NAMALWA (cell line): Measurements from ENCODE around the gene ALG8.
"Not testable (repeated sequence)": the region's sequence is repeated elsewhere in the genome, so short reads cannot be mapped to it uniquely, and the experiment has no call there.

Source experiments
- DNase-seq: peaks from one replicate; pipeline ENCODE4 v3.0.0-alpha.2; 2015; ENCODE audit warnings: low spot score

ALG8 gene

DNA sequence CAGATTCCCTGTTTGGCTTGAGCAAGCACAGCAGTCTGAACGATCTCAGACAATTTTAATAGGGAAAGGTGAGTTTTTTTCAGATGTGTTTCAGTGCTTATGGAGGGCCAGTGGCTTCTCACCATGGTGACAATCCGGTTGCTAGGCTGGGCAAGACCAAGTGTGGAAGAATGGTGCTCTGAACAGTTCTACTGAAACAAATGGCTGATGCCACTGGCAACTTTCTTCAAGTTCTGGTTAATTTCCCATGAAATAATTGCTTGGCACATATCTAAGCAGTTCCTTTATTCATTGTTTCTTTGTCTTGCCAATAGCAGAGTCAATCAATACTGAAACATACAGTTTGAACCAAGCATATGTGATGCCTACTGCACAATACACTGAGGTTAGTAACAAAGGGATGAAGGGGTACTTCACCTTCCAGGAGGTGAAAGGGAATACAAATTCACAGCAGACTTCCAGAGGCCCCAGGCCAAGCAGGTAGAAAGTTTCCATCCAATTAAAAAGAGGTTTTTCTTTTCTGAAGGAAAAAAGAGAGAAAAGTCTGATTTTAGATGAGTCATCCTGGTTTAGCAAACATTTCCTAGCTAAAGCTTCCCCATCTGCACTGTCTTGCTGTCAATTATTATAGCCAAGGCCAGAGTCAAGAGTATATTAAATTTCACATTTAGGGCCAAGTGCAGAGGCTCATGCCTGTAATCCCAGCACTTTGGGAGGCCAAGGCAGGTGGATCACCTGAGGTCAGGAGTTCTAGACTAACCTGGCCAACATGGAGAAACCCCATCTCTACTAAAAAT is 38.6 kb downstream of the ALG8 start:
- no peak for DNase-seq

DNA sequence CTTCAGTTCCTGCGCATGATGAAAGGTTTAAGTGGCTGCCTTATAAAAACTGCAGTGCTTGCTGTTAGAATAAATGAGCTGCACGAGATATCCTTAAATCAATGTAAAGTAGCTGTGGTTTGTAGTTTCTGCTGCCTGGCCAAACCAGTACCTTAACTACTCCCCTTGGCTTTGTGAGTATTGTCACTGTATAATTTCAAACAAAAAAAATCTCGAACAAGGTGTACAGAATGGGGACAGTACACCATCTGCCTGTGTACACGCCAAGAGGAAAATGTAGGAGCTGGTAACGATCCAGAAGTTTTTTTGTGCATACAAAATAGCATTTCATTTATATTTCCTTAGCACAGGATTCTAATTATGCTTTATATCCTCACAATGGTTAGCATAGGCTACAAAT is 39.2 kb downstream of the ALG8 start:
- no peak for DNase-seq

DNA sequence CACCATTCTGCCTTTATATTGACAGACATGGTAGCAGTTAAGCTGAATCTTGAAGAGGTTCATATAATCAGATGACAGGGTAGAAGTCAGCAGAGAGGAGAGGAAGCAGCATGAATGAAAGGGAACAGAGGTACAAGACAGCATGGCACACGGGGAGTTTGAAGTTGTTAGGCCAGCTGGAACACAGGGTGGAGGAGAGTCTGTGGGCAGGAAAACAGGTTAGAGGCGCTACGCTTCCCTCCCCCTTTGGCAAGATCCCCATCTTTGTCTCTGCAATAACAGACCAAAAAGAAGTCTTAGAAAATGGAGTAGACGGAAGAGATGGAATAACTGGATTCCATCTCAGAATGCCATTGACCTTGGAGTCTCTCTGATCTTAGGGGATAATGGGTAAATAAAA is 39.8 kb downstream of the ALG8 start:
- DNase-seq, result no peak

- no peak for DNase-seq
Measured at GRCh38 chr11:78097666-78098385, 41.6 kb downstream of the ALG8 start.

- no peak for DNase-seq
Measured at GRCh38 chr11:78094250-78094649, 45.2 kb downstream of the ALG8 start.

GRCh38 chr11:78086521-78087074 is 52.8 kb downstream of the ALG8 start:
- not testable (repeated sequence) for DNase-seq

DNA sequence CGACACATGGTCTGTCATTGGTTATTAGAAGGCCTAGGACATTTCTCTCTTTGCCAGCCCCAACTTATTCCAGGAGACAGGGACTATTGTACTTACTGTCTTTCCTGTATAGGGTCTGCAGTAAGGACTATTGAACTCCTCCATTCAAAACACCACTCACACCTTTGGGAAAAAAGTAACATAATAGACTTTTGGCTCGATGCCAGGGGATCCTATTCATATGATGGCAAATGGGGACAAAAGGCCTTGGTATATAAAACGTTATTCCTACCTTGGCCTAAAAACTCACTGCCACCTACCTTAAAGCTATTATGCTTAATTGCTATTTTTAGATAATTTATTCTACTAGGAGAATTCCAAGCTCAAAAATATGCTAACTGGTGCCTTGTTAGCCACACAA is 53.5 kb downstream of the ALG8 start:
- no peak for DNase-seq

GRCh38 chr11:78084506-78084905 is 54.9 kb downstream of the ALG8 start:
- DNase-seq, result not testable (repeated sequence)

DNA sequence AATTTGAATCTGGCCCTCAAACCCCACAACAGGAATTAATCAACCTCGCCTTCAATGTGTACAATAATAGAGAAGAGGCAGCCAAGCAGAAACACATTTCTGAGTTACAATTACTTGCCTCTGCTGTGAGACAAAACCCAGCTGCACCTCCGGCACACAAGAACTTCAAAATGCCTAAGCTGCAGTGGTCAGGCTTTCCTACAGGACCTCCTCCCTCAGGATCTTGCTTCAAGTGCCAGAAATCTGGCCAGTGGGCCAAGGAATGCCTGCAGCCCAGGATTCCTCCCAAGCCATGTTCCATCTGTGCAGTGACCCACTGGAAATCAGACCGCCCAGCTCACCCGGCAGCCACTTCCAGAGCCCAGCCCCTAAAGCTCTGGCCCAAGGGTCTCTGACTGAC is 56.4 kb downstream of the ALG8 start:
- DNase-seq, result no peak

- no peak for DNase-seq
Measured at GRCh38 chr11:78082146-78082545, 57.3 kb downstream of the ALG8 start.

GRCh38 chr11:78081583-78081982 is 57.8 kb downstream of the ALG8 start:
- DNase-seq, result no peak

DNA sequence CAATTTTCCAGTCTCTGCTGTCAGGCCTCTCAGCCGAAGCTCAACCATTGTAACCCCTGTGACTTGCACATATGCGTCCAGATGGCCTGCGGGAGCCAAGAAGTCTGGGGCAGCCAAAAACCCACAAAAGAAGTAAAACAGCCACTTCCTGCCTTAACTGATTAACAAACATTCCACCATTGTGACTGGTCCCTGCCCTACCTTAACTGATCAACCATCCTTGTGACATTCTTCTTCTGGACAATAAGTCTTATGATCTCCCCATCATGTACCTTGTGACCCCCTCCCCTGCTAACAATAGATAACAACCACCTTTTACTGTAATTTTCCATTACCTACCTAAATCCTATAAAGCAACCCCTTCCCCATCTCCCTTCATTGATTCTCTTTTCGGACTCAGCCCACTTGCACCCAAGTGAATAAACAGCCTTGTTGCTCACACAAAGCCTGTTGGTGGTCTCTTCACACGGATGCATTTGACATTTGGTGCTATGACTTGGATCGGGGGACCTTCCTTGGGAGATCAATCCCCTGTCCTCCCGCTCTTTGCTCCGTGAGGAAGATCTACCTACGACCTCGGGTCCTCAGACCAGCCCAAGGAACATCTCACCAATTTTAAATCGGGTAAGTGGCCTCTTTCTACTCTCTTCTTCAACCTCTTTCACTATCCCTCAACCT is 58.5 kb downstream of the ALG8 start:
- no peak for DNase-seq

DNA sequence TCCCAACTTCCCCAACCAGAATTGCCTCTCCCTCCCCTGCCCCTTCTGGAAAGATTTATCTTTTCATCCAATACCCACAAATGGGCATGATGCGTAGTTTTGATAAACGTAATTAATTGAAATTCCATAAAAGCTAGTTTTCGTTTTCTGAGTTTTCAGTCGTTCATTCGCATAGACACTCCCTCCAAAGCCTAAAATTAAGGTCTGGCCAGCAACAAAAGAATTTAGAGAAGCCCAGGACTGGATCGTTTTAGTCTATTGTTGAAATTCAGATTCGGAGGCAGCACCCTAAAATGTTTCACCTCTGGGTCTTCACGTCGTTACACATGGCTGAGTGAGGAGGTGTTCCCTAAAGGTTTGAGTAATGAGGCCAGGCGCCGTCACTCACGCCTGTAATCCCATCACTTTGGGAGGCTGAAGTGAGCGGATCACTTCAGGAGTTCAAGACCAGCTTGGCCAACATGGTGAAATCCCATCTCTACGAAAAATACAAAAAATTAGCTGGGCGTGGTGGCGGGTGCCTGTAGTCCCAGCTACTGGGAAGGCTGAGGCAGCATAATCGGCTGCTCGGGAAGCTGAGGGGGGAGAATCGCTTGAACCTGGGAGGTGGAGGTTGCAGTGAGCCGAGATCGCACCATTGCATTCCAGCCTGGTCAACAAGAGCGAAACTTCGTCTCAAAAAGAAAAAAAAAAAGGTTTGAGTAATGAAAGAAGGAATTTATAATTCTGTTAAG is 59.2 kb downstream of the ALG8 start:
- no peak for DNase-seq

GRCh38 chr11:78079232-78080083 is 60.0 kb downstream of the ALG8 start, which contains the start of gene NDUFC2:
NDUFC2 (minus strand) TSS chr11:78079862; CDS start chr11:78079744, 118 bp downstream.
- DNase-seq, result peak; percentile 68

DNA sequence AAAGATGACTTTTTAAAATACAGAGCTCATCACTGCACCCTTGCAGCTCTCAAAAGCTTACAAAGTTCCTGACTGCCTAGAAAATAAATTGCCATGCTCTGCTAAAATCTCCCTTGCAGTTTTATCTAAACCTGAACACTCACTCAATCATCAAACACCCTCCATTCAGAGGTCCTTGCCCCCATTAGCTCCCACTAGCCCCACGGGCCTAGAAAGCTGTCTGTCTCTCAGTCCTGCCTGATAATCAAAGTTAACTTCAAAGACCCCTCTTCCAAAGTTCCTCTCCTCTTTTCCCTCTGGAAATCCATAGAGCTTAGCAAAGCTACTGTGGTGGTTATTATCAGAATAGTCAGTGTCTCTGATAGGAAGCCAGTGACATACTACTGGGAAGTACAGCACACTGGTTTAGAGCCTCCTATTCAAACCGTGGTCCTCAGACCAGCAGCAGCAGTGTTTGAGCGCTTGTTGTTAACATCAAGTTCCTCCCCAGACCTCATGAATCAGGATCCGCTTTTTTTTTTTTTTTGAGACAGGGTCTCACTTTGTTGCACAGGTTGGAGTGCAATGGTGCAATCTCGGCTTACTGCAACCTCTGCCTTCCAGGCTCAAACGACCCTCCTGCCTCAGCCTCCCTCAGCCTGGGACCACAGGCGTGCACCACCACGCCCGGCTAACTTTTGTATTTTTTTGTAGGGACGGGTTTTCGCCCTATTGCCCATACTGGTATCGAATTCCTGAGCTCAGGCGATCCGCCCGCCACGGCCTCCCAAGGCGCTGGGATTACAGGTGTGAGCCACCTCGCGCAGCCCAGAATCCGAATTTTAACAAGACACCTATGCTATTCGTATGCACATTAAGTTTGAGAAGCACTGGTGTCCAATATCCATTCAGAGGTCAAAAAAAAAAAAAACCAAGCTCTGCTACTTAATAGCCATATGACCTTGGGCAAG is 60.9 kb downstream of the ALG8 start:
- DNase-seq, result peak; percentile 30

DNA sequence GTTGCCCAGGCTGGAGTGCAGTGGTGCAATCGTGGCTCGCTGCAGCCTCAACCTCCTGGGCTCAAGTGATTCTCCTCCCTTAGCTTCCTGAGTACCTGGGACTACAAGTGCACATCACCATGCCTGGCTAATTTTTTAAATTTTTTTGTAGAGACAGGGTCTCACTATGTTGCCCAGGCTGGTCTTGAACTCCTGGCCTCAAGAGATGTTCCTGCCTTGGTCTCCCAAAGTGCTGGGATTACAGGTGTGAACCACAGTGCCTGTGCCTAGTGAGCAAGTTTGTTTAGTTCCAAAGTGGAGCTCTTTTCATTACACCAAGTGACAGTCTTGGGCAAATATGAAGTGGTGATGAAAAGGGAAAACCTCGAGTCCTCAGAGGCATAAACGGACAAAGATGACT is 61.8 kb downstream of the ALG8 start:
- DNase-seq, result not testable (repeated sequence)

DNA sequence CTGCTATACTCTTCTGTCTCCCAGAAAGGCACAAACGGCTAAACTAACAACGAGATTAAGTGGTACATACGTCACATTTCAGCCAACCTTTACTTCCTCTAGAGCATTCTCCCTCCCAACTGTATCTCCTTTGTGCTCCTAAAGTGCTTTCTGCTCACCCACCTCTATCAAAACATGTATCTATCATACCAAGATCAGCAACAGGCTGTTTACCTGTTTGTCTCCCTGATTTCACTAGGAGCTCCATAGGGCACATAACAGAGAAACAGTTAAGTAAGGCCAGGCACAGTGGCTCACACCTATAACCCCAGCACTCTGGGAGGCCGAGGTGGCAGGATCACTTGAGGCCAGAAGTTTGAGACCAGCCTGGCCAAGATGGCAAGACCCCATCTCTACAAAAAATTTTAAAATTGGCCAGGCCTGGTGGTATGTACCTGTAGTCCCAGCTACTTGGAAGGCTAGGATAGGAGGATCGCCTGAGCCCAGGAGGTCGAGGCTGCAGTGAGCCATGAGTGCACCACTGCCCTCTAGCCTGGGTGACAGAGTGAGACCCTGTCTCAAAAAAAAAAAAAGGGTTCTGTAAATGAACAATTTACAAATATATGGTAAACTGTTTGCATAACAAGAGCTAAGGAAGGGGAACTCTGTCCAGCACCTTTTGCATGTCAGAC is 62.6 kb downstream of the ALG8 start:
- no peak for DNase-seq

DNA sequence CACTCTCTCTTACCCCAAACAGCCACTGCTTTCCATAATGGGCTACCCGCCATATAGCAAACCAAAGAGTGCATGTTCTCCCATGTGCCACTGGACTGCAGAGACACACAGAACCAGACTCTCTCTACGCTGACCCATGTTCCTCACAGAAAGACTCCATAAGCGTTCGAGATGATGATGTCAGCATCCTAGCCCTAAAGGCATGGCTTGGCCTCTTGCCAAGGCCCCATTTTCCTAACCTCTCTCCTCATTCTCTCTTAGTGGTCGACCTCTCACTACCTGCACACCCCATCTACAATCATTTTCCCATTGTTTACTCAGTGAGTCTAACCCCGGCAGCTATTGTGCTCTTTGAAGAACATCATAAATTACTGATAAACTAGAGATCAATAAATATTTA is 64.7 kb downstream of the ALG8 start:
- DNase-seq, result no peak

- no peak for DNase-seq
Measured at GRCh38 chr11:78072455-78072854, 67.0 kb downstream of the ALG8 start.
